Ovary (tissue), 3 donors: ENCODE measurements around the gene KATNB1.

ENCODE experiments used
- EP300 ChIP-seq: sonication (generic); formaldehyde crosslinking; IDR thresholded peaks from one replicate; pipeline ENCODE4 v1.6.1; 2017; ENCODE audit warnings: antibody characterized with exemption
- TF ChIP-seq, protein P1 (sequence below), 3 donors: fragments of 450-650 bp in 2 of 3; fragments of 200-600 bp in 1 of 3; IDR thresholded peaks; one replicate each; pipeline versions ENCODE4 v1.5.1 to v1.8.0; 2016 to 2022; ENCODE audit warnings: antibody characterized with exemption in 3 of 3, mild to moderate bottlenecking in 1 of 3
- donor health status: DM: no; HTN: no; CAD: no.

DNA sequence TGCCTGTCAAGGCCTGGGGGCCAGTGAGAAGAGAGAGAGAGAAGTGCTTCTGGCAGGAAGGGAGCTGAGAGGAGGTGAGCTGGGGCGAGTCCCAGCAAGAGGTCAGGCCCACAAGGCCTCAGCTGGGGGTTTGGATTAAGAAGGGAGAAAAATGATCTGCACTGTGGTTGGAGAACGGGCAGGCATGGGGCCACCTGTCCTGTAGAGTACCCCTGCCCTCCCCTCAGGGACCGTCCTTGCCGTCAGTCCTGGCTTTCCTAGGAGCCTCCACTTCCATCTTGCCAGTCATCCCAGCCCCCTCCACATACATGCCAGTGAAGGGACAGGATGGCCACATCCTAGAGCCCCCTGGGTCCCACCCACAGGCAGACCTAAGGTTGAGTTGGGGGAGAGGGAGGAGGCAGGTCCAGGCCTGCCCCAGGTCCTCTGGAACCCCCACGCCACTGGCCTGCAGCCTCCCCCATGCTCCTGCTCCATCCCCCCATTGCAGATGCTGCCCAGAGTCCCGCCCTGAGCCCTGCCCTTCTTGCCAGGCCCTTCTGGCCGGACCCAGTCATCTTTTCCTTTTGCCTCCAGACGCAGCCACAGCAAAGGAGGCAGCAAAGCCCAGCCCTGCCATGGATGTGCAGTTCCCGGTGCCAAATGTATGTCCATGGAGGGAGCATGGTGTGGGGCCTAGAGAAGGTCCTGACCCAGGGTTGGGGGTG lies 18.9 kb downstream of the KATNB1 start:
- TF ChIP-seq, protein P1, sequence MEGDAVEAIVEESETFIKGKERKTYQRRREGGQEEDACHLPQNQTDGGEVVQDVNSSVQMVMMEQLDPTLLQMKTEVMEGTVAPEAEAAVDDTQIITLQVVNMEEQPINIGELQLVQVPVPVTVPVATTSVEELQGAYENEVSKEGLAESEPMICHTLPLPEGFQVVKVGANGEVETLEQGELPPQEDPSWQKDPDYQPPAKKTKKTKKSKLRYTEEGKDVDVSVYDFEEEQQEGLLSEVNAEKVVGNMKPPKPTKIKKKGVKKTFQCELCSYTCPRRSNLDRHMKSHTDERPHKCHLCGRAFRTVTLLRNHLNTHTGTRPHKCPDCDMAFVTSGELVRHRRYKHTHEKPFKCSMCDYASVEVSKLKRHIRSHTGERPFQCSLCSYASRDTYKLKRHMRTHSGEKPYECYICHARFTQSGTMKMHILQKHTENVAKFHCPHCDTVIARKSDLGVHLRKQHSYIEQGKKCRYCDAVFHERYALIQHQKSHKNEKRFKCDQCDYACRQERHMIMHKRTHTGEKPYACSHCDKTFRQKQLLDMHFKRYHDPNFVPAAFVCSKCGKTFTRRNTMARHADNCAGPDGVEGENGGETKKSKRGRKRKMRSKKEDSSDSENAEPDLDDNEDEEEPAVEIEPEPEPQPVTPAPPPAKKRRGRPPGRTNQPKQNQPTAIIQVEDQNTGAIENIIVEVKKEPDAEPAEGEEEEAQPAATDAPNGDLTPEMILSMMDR (IDR thresholded peaks at IDR 0.05), result no peak
- no peak for TF ChIP-seq EP300
